GM18861 (cell line): ENCODE data around the gene CCSER1.
A peak's percentile ranks its signal among the peaks of the same experiment; 100 is the strongest.
"Not testable (repeated sequence)": the region's sequence is repeated elsewhere in the genome, so short reads cannot be mapped to it uniquely, and the experiment has no call there.

Experiments used
- ATAC-seq: cut with Tn5 transposase; IDR thresholded peaks from one replicate; pipeline ENCODE4 v1.9.1; 2021; ENCODE audit not compliant: unreplicated experiment

Gene CCSER1

GRCh38 chr4:91108751-91109150 is 981.6 kb downstream of the CCSER1 start:
- ATAC-seq, result no peak

- no peak for ATAC-seq
Observed at GRCh38 chr4:91111556-91111955, 984.4 kb downstream of the CCSER1 start.

- ATAC-seq, result no peak
Observed at GRCh38 chr4:91113130-91113706, 986.0 kb downstream of the CCSER1 start.

GRCh38 chr4:91114386-91114785 is 987.2 kb downstream of the CCSER1 start:
- ATAC-seq, result no peak

GRCh38 chr4:91116861-91117260 is 989.7 kb downstream of the CCSER1 start:
- no peak for ATAC-seq

- ATAC-seq, result peak; percentile 76
Observed at GRCh38 chr4:91118597-91118996, 991.4 kb downstream of the CCSER1 start.

GRCh38 chr4:91123742-91124141 is 996.5 kb downstream of the CCSER1 start:
- no peak for ATAC-seq

GRCh38 chr4:91127192-91127591 is 1000.0 kb downstream of the CCSER1 start:
- no peak for ATAC-seq

GRCh38 chr4:91127831-91128230 is 1000.6 kb downstream of the CCSER1 start:
- no peak for ATAC-seq

- ATAC-seq, result no peak
Observed at GRCh38 chr4:91128519-91128918, 1001.3 kb downstream of the CCSER1 start.

- no peak for ATAC-seq
Observed at GRCh38 chr4:91147067-91147466, 1019.9 kb downstream of the CCSER1 start.

- ATAC-seq, result not testable (repeated sequence)
Observed at GRCh38 chr4:91154041-91154440, 1026.8 kb downstream of the CCSER1 start.

GRCh38 chr4:91167864-91168653 is 1040.9 kb downstream of the CCSER1 start:
- not testable (repeated sequence) for ATAC-seq

GRCh38 chr4:91170768-91171167 is 1043.6 kb downstream of the CCSER1 start:
- no peak for ATAC-seq

GRCh38 chr4:91171217-91171616 is 1044.0 kb downstream of the CCSER1 start:
- ATAC-seq, result no peak

- ATAC-seq, result not testable (repeated sequence)
Observed at GRCh38 chr4:91185061-91185460, 1057.9 kb downstream of the CCSER1 start.

- peak; percentile 71 for ATAC-seq
Observed at GRCh38 chr4:91198951-91199350, 1071.8 kb downstream of the CCSER1 start.

- no peak for ATAC-seq
Observed at GRCh38 chr4:91207535-91207934, 1080.3 kb downstream of the CCSER1 start.

- ATAC-seq, result no peak
Observed at GRCh38 chr4:91212211-91212610, 1085.0 kb downstream of the CCSER1 start.

- not testable (repeated sequence) for ATAC-seq
Observed at GRCh38 chr4:91217831-91218403, 1090.7 kb downstream of the CCSER1 start.

- no peak for ATAC-seq
Observed at GRCh38 chr4:91220315-91220714, 1093.1 kb downstream of the CCSER1 start.

- ATAC-seq, result no peak
Observed at GRCh38 chr4:91222014-91222413, 1094.8 kb downstream of the CCSER1 start.
